COLO829 (cell line): ENCODE data around the gene SPATA2L.
"Not testable (repeated sequence)": the region's sequence is repeated elsewhere in the genome, so short reads cannot be mapped to it uniquely, and the experiment has no call there.

Source experiments
- DNase-seq: peaks from one replicate; pipeline ENCODE4 v3.0.0; 2012; ENCODE audit warnings: low spot score

The SPATA2L gene

DNA sequence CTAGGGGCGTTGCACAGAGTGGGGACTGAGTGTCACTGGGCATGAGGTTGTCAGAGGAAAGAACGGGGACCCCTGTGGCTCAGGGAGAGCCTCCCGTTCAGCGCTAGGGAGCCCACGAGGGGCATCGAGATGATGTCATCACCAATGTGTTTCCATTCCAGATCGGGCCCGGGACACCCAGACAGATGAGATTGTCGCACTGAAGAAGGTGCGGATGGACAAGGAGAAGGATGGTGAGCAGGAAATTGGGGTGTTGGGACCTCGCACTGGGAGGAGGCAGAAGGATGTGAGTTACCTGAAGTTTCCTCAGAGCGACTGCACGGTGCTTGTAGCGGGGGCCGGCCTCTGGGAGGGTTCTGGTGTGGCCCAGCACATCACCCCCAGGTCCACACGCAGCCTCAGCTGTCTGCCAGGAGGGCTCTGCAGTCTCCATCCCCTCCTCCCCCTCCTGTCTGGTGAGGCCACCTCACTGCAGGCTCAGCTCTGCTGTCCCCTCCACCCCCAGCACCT lies 11.1 kb downstream of the SPATA2L start:
- DNase-seq, result no peak

DNA sequence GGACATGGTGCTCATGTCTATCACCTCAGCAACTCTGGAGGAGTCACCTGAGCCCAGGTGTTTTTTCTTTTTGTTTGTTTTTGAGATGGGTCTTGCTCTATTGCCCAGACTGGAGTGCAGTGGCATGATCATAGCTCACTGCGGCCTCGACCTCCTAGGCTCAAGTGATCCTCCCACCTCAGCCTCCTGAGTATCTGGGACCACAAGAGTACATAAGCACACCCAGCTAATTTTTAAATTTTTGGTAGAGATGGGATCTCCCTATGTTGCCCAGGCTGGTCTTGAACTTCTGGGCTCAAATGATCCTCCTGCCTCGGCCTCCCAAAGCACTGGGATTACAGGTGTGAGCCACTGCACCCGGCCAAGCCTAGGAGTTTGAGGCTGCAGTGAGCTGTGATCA lies 11.9 kb downstream of the SPATA2L start:
- DNase-seq, result not testable (repeated sequence)

DNA sequence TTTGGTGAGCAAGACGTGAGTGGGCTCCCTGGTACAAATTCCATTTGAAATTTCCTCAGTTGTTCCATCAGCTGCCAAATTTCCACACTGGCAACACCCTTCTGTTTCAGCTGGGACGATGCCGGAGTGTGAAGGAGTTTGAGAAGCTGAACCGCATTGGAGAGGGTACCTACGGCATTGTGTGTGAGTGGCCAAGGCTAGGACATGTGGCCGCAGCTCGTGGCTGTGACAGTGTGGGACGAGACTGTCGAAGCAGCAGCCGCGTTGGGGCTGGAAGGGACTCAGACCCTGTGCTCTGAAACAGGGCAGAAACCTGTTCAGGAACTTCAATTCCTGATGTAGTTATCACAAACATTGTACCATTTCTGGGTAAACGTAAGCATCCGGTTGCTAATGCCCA lies 12.4 kb downstream of the SPATA2L start:
- DNase-seq, result no peak

DNA sequence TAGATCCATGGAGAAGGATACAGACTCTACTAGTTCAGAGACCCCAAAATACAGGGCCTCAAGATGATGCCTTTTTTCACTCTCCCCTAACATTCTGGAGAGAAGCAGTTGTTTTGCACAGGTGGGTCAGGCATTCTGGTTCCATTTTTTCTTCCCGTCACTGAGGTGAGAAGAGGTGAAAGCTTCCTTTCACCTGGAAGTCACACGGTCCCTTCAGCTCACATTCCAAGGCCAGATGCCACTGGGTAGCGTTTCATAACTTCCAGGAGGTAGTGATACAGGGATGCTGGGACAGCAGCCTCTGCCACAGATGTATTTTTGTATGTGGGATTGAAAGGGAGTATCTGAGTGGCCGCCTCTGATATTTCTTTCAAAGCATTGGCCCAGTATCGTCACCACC lies 13.1 kb downstream of the SPATA2L start:
- no peak for DNase-seq

DNA sequence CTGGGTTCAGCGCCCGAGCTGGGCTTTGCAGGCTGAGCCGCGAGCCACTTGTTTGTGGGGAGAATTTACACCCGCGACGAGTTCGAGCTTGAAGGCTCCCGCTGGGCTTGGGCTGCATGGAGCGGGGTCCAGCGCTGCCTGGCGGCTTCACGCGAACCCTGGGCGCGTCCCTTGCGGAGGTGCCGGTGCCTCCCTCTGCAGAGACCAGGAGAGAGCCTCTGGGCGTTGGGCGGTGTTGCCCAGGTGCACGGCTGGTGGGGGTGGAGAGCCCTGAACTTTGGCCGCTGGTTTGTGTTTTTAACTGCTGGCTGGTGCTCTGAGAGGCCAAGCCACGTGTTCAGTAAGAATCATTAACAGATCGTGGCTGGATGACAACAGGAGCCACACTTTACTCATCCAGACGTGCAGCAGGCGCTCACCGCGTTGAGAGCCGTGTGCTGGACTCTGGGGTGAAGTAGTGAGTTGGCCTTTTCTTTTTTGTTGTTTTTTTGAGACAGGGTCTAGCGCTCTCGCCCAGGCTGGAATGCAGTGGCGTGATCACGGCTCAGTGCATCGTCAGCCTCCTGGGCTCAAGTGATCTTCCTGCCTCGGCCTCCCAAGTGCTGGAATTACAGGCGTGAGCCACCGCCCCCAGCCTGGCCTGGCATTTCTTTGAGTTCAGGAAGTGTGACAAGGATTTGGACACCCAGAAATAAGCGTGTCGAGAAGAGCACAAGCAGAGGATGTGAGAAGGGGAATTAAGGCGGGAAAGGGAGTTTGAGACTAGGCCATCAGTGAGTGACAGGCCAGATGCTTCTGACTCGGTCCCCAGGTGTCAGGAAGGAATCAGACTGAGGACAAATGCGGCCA lies 14.2 kb downstream of the SPATA2L start:
- no peak for DNase-seq

DNA sequence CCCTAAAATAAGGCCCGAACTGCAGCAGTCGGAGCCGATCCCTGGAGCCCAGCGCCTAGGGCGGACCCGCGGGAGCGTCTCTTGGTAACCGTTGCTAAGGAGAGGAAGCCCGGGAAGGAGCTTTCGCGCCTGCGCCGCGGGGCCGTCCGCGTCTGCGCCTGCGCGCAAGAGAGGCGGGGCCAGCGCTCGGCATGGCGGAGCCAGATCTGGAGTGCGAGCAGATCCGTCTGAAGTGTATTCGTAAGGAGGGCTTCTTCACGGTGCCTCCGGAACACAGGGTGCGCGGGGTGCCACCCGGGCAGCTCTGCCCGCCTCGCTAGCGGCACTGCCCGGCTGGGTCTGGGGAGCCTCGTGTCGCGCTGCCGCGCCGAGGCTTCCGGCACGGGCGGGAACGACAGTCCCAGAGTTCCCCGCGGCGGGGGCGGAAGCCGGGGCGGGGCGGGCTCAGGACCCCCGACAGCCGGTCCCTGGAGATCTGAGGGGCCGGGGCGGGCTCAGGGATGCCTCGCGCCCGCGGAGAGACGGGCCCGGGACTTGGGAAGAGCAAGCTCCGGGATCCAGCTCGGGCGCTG lies 14.9 kb downstream of the SPATA2L start, which contains the start of gene CDK10:
Gene CDK10, plus strand, starts transcription at position 170 of the 572 bp plus-strand sequence. Its CDS starts 22 bp downstream, at position 192.
- DNase-seq, result peak; percentile 89

DNA sequence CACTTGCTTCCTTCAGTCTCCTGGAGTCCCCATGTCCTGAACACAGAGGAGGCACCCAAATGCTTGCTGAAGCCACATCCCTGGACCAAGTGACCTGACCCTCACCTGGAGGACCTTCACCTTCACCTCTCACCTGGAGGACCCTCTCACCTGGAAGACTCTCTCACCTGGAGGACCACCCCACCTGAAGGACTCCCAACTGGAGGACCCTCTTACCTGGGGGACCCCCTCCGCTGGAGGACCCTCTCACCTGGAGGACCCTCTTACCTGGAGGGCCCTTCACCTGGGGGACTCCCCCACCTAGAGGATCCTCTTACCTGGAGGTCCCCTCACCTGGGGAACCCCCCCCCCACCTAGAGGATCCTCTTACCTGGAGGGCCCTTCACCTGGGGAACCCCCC lies 15.6 kb downstream of the SPATA2L start:
- no peak for DNase-seq

DNA sequence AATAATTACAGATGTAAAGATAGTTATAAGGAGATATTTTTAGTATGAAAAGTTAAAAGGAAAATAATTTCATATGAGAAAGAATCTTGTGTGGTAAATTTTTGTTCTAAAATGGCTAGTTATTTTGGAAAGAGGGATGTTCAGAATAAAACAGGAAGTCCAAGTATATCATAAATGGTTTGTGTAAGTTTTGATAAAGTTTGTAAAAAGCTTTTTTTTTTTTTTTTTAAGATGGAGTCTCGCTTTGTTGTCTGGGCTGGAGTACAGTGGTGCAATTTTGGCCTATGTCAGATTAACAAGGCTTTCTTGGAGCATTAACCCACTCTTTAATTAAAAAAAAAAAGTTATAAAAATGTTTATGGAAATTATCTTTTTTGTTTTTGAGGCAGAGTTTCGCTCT lies 23.2 kb downstream of the SPATA2L start:
- no peak for DNase-seq

DNA sequence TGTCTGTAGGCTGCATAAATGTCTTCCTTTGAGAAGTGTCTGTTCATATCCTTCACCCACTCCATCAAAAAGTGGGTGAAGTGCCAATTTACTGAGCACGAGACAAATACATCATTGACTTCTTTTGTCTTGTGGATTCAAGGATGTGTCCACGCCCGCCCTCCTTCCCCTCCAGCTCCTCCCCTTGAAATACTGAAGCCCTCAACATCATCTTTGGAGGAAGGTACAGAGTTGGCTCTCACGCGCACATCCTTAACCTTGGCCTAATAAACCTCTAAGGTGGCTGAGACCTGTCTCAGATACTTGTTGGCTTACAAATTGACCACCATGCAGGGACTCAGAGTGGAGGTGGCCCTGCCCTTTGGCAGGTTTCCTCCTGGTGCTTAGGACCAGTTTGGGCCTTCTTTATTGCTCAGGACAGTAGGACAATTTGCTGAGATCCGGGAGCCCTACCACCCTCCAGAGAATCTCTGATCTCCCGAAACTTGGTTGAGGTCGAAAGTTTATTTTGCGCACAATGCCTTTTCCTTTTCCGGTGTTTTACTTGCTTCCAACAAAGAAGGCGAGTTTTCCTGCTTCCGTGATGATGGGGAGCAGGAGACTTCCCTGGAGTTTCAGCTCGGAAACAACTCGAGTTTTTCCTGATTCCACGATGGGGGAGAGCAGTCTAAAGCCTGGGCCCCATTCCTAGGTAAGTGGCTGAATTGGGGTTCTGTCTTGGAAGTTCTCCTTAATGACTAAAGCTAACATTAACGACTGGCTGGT lies 29.1 kb downstream of the SPATA2L start:
- DNase-seq, result no peak

DNA sequence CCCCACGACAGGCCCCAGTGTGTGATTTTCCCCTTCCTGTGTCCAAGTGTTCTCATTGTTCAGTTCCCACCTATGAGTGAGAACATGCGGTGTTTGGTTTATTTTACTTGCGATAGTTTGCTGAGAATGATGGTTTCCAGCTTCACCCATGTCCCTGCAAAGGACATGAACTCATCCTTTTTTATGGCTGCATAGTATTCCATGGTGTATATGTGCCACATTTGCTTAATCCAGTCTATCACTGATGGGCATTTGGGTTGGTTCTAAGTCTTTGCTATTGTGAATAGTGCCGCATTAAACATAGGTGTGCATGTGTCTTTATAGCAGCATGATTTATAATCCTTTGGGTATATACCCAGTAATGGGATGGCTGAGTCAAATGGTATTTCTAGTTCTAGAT lies 29.9 kb downstream of the SPATA2L start:
- not testable (repeated sequence) for DNase-seq

DNA sequence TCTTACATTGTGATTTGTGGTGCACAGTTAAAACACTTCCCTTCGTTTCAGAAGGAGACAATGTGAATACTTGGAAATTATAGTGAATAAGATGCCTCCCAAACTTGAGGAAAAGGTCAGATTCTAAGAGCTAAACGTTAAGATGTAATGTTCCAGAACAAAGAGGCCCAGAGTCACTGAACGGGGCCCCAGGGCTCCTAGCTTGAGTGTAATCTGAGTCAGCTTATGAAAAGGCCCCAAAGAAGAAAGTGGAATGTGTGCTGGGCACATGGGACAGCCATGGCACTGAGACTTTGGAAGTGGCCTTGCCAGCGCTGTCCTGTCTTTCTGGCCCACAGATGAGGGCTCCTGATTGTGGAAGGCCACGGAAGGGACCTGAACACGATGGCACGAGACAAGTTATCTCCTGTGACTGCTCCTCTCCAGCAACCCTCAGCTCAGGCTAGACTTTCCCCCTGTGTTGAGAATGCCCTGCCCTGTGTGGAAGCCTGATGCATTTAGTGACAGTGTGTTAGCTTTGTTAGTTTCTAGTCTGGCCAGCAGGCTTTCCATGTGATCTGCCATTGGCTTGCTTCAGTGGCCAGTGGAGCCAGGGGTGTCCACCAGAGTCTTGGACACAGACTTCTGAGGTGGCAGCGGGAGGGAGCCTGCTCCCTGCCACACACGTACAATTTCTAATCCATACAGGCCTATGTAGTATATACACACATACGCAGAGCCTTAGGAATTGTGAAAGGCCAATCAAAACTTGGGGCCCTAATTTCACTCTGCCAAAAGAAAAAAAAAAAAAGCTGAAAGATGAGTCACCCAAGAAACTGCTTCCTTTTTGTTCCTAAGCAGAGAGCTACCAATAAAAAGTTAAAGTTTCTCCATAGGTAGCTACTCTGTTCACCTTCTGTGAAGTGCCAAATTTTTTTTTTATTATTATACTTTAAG lies 30.7 kb downstream of the SPATA2L start:
- DNase-seq, result no peak

DNA sequence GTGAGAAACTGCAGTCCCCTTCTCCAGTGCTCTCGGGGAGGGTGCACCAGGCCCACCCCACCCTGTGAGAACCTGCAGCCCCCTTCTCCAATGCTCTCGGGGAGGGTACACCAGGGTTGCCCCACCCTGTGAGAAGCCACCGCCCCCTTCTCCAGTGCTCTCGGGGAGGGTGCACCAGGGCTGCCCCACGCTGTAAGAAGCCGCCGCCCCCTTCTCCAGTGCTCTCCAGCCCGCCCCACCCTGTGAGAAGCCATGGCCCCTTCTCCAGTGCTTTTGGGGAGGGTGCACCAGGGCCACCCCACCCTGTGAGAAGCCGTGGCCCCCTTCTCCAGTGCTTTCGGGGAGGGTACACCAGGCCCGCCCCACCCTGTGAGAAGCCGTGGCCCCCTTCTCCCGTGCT lies 31.8 kb downstream of the SPATA2L start:
- no peak for DNase-seq

DNA sequence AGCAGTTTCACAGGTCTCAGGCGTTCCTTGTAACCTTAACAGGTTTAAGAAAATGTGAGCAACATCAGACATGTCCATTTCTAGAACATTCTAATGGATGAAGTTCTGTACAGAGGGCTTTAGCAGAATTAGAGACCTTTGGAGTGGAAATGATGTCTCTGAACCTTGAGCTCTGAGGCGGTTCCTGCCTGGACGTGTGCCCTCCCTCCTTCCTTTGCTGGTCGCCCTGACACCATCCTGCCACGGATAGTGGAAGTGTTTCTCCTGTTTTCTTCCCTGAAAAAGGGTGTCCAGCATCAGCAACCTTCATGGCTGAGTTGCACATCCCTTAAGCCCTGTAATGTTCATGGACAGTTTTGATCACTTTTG lies 32.7 kb downstream of the SPATA2L start:
- DNase-seq, result no peak

DNA sequence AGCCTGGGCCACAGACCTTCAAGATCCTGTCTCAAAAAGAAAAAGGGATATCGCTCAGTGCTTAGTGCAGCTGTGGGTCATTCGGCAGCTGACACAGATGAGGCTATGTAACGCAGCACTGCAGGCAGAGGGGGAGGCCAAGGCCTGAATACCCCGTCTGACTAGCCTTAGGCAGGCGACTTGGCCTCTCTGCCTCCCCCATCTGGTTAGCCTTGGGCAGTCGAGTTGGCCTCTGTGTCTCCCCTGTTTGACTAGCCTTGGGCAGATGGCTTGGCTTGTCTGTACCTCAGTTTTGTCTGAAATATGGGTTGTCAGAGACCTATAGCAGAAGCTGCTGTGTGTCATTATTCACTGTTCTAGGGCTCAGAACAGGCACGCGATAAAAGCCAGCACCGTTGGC lies 33.9 kb downstream of the SPATA2L start:
- DNase-seq, result no peak

DNA sequence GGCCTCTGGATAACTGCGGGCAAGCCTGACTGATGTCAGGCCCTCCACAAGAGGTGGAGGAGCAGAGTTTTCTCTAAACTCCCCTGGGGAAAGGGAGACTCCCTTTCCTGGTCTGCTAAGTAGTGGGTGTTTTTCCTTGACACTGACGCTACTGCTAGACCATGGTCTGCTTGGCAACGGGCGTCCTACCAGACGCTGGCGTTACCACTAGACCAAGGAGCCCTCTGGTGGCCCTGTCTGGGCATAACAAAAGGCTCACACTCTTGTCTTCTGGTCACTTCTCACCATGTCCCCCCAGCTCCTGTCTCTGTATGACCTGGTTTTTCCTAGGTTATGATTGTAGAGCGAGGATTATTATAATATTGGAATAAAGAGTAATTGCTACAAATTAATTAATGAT lies 34.5 kb downstream of the SPATA2L start:
- DNase-seq, result not testable (repeated sequence)

DNA sequence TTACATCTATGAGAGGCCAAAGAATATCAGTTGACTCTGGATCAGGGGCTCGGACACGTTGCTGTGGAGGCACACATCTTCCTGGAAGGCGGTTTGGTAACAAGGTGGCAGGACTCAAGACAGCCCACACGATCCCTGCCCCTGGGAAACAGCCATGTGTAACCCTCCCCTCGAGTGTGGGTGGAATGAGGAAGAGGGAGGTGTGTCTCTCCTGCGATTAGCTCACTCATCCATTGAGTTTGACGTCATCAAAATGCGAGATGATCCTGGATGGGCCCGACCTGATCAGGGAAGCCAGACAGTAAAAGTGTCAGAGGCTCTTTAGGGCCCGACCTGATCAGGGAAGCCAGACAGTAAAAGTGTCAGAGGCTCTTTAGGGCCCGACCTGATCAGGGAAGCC lies 37.3 kb downstream of the SPATA2L start:
- not testable (repeated sequence) for DNase-seq

DNA sequence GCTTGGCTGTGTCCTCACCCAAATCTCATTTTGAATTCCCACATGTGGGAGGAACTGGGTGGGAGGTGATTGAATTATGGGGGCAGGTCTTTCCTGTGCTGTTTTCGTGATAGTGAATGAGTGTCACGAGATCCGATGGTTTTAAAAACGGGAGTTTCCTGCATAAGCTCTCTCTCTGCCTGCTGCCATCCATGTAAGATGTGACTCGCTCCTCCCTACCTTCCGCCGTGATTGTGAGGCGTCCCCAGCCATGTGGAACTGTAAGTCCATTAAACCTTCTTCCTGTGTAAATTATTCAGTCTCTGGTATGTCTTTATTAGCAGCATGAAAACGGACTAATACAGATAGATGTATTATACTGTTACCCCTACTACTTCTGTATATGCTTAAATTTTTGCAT lies 40.3 kb downstream of the SPATA2L start:
- DNase-seq, result no peak

DNA sequence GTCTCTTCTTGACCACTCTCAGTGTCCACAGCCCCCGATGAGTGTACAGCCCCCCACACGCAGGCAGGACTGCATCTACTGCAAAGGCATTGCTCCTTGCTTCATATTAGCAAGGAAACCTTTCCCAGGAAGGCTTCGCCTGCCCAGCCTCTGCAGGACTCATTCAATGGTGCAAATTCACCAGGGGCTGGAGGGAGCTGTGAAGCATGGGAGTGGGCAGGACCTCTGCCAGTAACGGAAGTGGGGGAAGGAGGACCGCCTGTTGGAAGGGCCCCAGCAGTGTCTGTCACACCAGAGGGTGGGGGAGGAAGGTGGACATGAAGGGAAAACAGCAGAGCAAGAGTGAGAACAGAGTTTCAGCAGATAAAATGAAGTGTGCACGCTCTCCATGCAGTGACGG lies 41.4 kb downstream of the SPATA2L start:
- no peak for DNase-seq

DNA sequence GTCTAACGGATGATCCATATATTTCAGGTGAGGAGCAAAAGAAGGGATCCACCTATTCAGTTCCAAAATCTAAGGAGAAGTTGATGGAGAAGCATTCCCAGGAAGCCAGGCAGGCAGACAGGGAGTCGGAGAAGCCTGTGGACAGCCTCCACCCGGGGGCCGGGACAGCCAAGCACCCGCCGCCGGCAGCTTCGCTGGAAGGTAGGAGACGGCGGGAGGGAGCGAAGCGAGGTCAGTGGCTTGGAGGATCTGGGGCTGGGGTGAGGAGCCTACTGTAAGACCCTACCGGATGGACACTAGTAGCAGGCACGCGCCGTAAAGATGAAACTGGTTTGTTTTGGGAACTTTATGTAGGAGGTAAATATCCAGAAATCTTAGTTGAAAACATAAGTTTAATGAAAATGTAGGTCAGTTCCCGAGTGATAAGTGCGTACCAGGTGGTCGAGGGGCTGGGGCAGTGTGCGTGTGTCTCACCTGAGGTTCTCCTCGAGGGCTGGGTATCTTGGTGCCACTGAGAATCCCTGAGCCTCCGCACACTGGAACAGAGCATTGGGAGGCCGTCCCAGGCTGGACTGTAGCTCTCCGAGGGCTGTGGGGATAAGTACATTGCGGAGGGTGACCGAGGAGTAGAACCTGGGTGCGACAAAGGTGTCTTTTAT lies 43.2 kb downstream of the SPATA2L start:
- peak; percentile 1 for DNase-seq

DNA sequence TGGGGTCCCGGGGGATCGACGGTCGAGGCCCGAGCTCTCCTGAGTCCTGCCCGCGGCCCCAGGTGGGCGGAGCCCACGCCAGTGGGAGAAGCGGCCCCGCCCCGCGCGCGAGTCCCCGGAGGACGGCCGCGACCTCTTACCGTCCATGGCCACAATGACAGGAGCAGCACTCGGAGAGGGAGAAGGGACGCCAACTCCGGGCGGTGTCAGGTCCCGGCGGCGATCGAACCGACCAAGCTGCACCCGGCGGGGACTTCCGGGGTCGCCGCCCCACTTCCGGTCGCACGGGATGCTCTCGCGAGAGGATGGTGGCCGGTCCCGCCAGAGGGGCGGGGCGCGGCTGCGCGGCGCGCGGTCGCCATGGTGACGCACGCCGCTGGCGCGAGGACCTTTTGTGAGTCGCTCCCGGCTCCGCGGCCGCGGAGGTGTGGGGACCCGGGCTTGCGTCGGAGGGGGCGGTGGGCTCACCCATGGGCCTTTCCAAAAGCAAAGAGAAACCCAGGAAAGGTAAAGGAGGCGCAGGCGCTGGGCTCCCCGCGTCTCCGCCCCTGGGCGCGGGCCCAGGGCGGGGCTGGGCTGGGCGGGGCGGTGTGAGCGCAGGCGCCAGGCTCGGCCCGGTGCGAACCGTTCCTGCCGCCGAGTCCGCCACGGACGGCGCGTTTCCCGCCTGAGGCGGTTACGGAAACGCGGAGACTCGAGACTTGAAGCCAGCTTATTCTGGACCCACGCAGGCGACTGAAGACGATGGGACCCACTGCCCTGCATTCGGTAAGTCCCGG lies 43.9 kb downstream of the SPATA2L start, which contains the start of the genes CHMP1A and SPATA33:
Gene CHMP1A, minus strand, starts transcription at position 267 of the 779 bp plus-strand sequence. Its CDS starts 120 bp downstream, at position 147.
Gene SPATA33, plus strand, starts transcription at position 395 of the 779 bp plus-strand sequence. Its CDS starts 76 bp downstream, at position 471.
- peak; percentile 84 for DNase-seq
